Epithelial cell of esophagus (primary cell): ENCODE results near the gene HS3ST4.

Experiments
- DNase-seq: peaks from one replicate; pipeline ENCODE4 v3.0.0; 2010; ENCODE audit warnings: low read depth
- H3K4me3 ChIP-seq: 2 replicates; pipeline ENCODE4 v1.5.1; 2011; ENCODE audit warnings: mild to moderate bottlenecking, low read length, control low read depth
- CTCF ChIP-seq: IDR thresholded peaks from 2 replicates; pipeline ENCODE4 v1.5.1; 2011; ENCODE audit warnings: low read depth, mild to moderate bottlenecking, low read length, control low read depth, inconsistent platforms; ENCODE audit not compliant: insufficient read depth; ENCODE audit errors: missing control alignments

The HS3ST4 gene

GRCh38 chr16:26155221-26155620, 463.5 kb downstream of the HS3ST4 start:
- no peak for DNase-seq
- H3K4me3 ChIP-seq = no peak overlapping the region
- no peak for TF ChIP-seq CTCF

- no peak overlapping the region for H3K4me3 ChIP-seq
- DNase-seq = no peak
- TF ChIP-seq CTCF = no peak
Measured at GRCh38 chr16:26157319-26157718, 465.6 kb downstream of the HS3ST4 start.

- H3K4me3 ChIP-seq = no peak overlapping the region
- DNase-seq = no peak
- no peak for TF ChIP-seq CTCF
Measured at GRCh38 chr16:26158142-26158759, 466.5 kb downstream of the HS3ST4 start.

GRCh38 chr16:26161461-26162180, 469.9 kb downstream of the HS3ST4 start:
- no peak for TF ChIP-seq CTCF
- DNase-seq = no peak
- no peak overlapping the region for H3K4me3 ChIP-seq

GRCh38 chr16:26169473-26169872, 477.7 kb downstream of the HS3ST4 start:
- no peak overlapping the region for H3K4me3 ChIP-seq
- no peak for DNase-seq
- no peak for TF ChIP-seq CTCF

- DNase-seq = no peak
- no peak overlapping the region for H3K4me3 ChIP-seq
- no peak for TF ChIP-seq CTCF
Measured at GRCh38 chr16:26175944-26176343, 484.2 kb downstream of the HS3ST4 start.

- no peak for TF ChIP-seq CTCF
- H3K4me3 ChIP-seq = no peak overlapping the region
- DNase-seq = no peak
Measured at GRCh38 chr16:26177438-26177837, 485.7 kb downstream of the HS3ST4 start.
